Heart left ventricle (tissue), 16 donors: ENCODE measurements around the gene FUT2. TPM values are rescaled to one million over a fixed set of nuclear protein-coding genes. Genes with fewer than 3 reads are reported as not detected.

Experiments used
- ATAC-seq, 4 donors: fragments of 200-7000 bp; cut with Tn5 transposase; one replicate each; pipeline ENCODE4 v1.9.1; 2020 to 2022; ENCODE audit warnings: moderate library complexity in 4 of 4, mild to moderate bottlenecking in 3 of 4, moderate number of reproducible peaks in 1 of 4
- DNase-seq, 5 donors: peaks; one replicate each; pipeline ENCODE4 v3.0.0-alpha.2; 2020
- H3K27ac ChIP-seq, 12 donors: fragments of 200-600 bp; sonication (generic) in 4 of 12; one replicate each; pipeline versions ENCODE4 v1.5.0 to v1.8.0; 2016 to 2022; ENCODE audit warnings: mild to moderate bottlenecking in 2 of 12
- H3K27me3 ChIP-seq, 9 donors: fragments of 200-600 bp; sonication (generic) in 2 of 9; one replicate each; pipeline versions ENCODE4 v1.5.1 to v1.8.0; 2016 to 2022; ENCODE audit warnings: mild to moderate bottlenecking in 3 of 9
- H3K36me3 ChIP-seq, 9 donors: fragments of 200-600 bp; sonication (generic) in 2 of 9; one replicate each; pipeline versions ENCODE4 v1.5.0 to v1.8.0; 2018 to 2022; ENCODE audit warnings: mild to moderate bottlenecking in 2 of 9
- H3K4me1 ChIP-seq, 12 donors: fragments of 200-600 bp; sonication (generic) in 4 of 12; one replicate each; pipeline versions ENCODE4 v1.5.0 to v1.8.0; 2016 to 2022; ENCODE audit warnings: mild to moderate bottlenecking in 3 of 12
- H3K4me3 ChIP-seq, 12 donors: fragments of 200-600 bp; sonication (generic) in 4 of 12; one replicate each; pipeline versions ENCODE4 v1.5.0 to v1.8.0; 2017 to 2022; ENCODE audit warnings: mild to moderate bottlenecking in 9 of 12, moderate library complexity in 4 of 12
- H3K9me3 ChIP-seq, 12 donors: fragments of 200-600 bp; sonication (generic) in 4 of 12; one replicate each; pipeline versions ENCODE4 v1.5.0 to v1.8.0; 2016 to 2022; ENCODE audit warnings: mild to moderate bottlenecking in 1 of 12
- POLR2A ChIP-seq, 2 donors: fragments of 450-650 bp; IDR thresholded peaks; one replicate each; pipeline ENCODE4 v1.6.1; 2017; ENCODE audit warnings: antibody characterized with exemption in 2 of 2, mild to moderate bottlenecking in 2 of 2, moderate library complexity in 2 of 2
- WGBS, 4 donors: extraction: QIAGEN DNeasy Blood & Tissue Kit in 2 of 4; methylation state at CpG; one replicate each; pipeline versions ENCODE4 v1.1.5 to v1.1.7; 2013 to 2018; 5-methylcytosine and 5-hydroxymethylcytosine counted together
- intact Hi-C, 10 donors: fragments of 100-400 bp; cut with DNase I; formaldehyde crosslinking; loops; one replicate each; pipeline versions ENCODE4 v1.11.1 to v1.14.2; 2022
- polyA plus RNA-seq, 2 donors: library from polyadenylated mRNA; stranded (reverse); fragments of 200-250 nt; gene quantifications; one replicate each; pipeline ENCODE4 v1.2.3, GENCODE V29; 2013
- total RNA-seq, 9 donors: library from RNA; depleted of rRNA in 2 of 9; stranded (reverse); fragments of >200 nt in 2 of 9; fragmentation: NEBNext Ultra II Directional in 3 of 9; extraction: Animal tissue kit (Norgen Biotek cat#: 25700) in 3 of 9; gene quantifications; one replicate each; pipeline versions ENCODE4 v1.1.0 to v1.2.4, GENCODE V29; 2016 to 2023
- TF ChIP-seq, protein P1 (sequence below), 12 donors: fragments of 200-600 bp; sonication (generic) in 4 of 12; IDR thresholded peaks; one replicate each; pipeline versions ENCODE4 v1.5.0 to v1.8.0; 2018 to 2022; ENCODE audit warnings: antibody characterized with exemption in 12 of 12, mild to moderate bottlenecking in 5 of 12
- donor health status: ischemic (EF 13 %, LVEDD 7.1; RV severe dilation, severe dysfunction).
- donor health status: healthy with polysubstance abuse.
- donor health status: DM: no; HTN: yes; CAD: no.
- donor health status: DM: no; HTN: no; CAD: no.
- donor health status: ischemic (EF 25% LVEDD 6.9; RV normal size, moderate dysfunction).
- donor health status: ischemic (EF 25% LVEDD 5.7; RV mildly dilated, moderate dysfunction).
- donor health status: healthy.
- donor health status: DM: yes; HTN: yes; CAD: no.
- donor health status: ischemic (EF 35%, LVEDD 5.7; RV mildly dilated, moderate dysfunction).
- donor health status: nonischemic (EF 11% LVEDD 7.7; RV severe dilation, severe dysfunction).
- donor health status: DM: yes; HTN: yes; CAD: no.
- donor health status: PGD.
- donor health status: ischemic (EF 29% LVEDD 5.4; RV normal size, mild dysfunction).
- donor health status: nonischemic (EF 23%, LVEDD 6.1; RV moderate dilation, normal function).

The FUT2 gene
- total and polyA plus RNA-seq, 11 donors = 0.14 to 0.19 TPM; not detected in 9

DNA sequence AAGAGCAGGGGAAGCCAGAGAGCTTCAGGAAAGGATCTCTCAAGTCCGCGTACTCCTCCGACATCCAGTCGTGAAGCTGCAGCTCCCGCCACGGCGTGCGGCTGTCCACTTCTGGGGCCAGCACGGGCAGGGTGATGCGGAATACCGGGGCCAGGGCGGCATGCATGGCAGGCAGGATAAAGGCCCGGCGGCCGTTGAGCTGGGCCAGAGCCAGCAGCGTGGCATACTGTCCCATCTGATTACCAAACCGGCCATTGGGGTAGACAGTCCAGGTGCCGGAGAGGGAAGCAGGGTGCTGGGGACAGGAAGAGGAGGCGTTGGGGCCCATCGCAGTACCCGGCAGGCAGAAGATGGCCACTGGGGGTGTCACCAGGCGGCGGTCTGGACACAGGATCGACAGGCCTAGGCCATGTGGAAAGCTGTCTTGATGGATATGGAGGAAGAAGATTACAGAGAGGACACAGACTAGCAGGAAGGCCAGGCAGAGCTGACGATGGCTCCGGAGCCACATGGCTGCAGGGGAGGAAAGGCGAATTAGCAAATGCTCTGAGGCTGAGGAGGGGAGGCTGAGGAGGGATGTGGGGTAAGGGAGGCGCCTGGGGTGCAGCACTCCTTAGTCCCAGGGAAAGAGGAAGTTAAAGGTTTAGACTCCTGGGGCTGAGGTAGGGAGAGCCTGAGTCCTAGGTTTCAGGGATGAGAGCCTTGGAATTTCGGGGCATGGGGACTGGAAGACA lies 55.2 kb downstream of the FUT2 start:
- DNase-seq (no peak), ATAC-seq (no peak)
- WGBS, 4 donors = 73 to 86% (median 81%) methylated on average over 29 of the region's 29 CpGs
- Histone ChIP-seq H3K9me3 (no peaks in the 10 kb centered on the region), H3K36me3 (peaks cover 0 to 5% (median 0%) of the 10 kb centered on the region in 9 donors), H3K4me1 (peaks cover 0 to 36% (median 23%) of the 10 kb centered on the region in 12 donors), H3K4me3 (peak overlapping the region in 10 of 12 donors; percentile 33 to 70 (median 61)), H3K27me3 (peaks cover 0 to 28% (median 6%) of the 10 kb centered on the region in 9 donors), H3K27ac (peak overlapping the region in 9 of 12 donors; percentile 52 to 93 (median 85))
- no peak for TF ChIP-seq POLR2A (IDR thresholded peaks at IDR 0.05)
- TF ChIP-seq, protein P1, sequence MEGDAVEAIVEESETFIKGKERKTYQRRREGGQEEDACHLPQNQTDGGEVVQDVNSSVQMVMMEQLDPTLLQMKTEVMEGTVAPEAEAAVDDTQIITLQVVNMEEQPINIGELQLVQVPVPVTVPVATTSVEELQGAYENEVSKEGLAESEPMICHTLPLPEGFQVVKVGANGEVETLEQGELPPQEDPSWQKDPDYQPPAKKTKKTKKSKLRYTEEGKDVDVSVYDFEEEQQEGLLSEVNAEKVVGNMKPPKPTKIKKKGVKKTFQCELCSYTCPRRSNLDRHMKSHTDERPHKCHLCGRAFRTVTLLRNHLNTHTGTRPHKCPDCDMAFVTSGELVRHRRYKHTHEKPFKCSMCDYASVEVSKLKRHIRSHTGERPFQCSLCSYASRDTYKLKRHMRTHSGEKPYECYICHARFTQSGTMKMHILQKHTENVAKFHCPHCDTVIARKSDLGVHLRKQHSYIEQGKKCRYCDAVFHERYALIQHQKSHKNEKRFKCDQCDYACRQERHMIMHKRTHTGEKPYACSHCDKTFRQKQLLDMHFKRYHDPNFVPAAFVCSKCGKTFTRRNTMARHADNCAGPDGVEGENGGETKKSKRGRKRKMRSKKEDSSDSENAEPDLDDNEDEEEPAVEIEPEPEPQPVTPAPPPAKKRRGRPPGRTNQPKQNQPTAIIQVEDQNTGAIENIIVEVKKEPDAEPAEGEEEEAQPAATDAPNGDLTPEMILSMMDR (IDR thresholded peaks at IDR 0.05) = no peak
- intact Hi-C loops = no loop called here

DNA sequence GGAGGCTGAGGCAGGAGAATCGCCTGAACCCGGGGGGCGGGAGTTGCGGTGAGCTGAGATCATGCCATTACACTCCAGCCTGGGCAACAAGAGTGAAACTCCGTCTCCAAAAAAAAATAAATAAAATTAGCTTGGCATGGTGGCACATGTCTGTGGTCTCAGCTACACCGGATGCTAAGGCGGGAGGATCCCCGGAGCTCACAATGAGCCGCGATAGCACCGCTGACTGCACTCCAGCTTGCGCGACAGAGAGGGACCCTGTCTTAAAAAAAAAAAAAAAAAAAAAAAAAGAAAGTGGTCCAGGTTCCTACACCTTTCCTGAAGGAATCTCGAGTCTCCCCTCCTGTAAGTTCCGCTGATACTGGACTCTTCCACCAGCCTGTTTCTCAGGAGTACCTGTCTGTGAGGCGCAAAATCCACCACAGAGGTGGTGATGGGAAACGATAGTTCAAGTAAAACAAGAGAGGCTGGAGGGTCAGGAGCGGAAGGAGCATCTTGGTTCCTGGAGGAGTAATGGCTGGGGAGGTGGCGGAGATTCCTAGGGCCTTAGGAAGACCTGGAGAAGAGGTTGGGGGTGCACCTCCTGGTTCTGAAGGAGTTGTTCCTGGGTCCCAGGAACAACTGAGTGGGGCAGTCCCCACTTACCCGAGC lies 56.2 kb downstream of the FUT2 start:
- no peaks in the 10 kb centered on the region for H3K9me3 ChIP-seq
- ATAC-seq (peak in 1 of 4 donors; percentile 33), DNase-seq (no peak)
- H3K27ac ChIP-seq = peak overlapping the region; percentile 35 to 93 (median 84)
- intact Hi-C loops = no loop called here
- peaks cover 0 to 5% (median 0%) of the 10 kb centered on the region in 9 donors for H3K36me3 ChIP-seq
- H3K4me3 ChIP-seq = peak overlapping the region; percentile 22 to 70 (median 60)
- 21 to 29% (median 25%) methylated on average over 20 of the region's 20 CpGs for WGBS, 4 donors
- peaks cover 0 to 29% (median 21%) of the 10 kb centered on the region in 12 donors for H3K4me1 ChIP-seq
- peaks cover 0 to 28% (median 6%) of the 10 kb centered on the region in 9 donors for H3K27me3 ChIP-seq
- TF ChIP-seq, protein P1 (IDR thresholded peaks at IDR 0.05) = no peak
- no peak for TF ChIP-seq POLR2A (IDR thresholded peaks at IDR 0.05)

DNA sequence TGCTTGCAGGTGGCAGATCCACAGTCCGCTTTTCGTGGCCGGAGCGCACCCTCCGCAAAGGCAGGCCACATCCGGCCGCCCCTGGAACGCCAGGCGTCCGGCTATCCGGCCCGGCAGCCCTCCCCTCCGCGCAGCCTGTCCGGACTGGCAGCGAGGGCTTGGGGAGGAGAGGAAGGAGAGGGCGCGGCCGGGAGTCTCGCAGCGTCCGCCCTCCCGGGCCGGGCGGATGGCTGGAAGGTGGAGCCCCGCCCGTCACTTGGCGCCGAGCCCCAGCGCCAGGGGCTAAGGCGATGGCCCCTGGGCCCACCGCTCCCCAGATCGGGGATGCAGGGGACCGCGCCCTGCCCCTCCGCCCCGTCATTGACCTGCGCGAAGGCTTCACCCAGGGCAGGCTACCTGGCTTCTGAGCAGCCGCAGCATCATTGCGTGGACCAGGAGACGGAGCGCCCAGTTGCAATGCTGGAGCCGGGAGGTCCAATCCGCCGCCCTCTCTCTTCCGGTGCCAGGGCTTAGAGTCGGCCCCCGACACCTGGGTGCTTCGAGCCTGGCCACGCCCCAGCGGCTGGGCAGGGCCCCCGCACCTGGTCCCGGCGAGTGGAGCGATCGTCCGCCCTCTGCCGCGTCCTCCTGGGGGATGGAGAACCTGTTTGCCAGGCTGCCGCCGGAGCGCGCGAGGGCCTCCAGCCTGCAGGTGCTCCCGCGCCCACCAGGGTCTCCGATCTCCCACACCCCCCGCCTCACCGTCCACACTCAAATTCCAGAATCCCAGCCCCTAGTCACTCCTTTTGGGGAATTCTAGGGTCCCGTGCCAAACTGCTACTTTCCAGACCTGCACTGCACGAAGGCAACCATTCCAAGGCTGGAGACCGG lies 57.0 kb downstream of the FUT2 start, which contains the start of gene FUT1:
Gene FUT1, minus strand, starts transcription at position 146 of the 870 bp plus-strand sequence. CDS start 1,360 bp downstream, outside the sequence.
- Histone ChIP-seq H3K27ac (peak within 1 kb of the TSS; percentile 55 to 93 (median 84)), H3K4me3 (peak within 1 kb of the TSS; percentile 22 to 70 (median 60)), H3K9me3 (no peaks in the 10 kb centered on the region), H3K27me3 (peaks cover 0 to 28% (median 6%) of the 10 kb centered on the region in 9 donors), H3K36me3 (peaks cover 0 to 5% (median 0%) of the 10 kb centered on the region in 9 donors), H3K4me1 (peaks cover 0 to 24% (median 17%) of the 10 kb centered on the region in 12 donors)
- 2 to 8% (median 3%) methylated on average over 8 to 73 of the region's 73 CpGs for WGBS, 4 donors
- TF ChIP-seq, protein P1 (IDR thresholded peaks at IDR 0.05) = no peak
- TF ChIP-seq POLR2A (IDR thresholded peaks at IDR 0.05) = peak in 1 of 2 donors; percentile 45
- ATAC-seq (peak; percentile 81 to 91 (median 88)), DNase-seq (peak; percentile 79 to 88 (median 84))
- intact Hi-C loops = no loop called here
